GM19025 (cell line): ENCODE measurements around the gene IQCN.

ENCODE experiments used
- ATAC-seq: cut with Tn5 transposase; IDR thresholded peaks from one replicate; pipeline ENCODE4 v1.9.1; 2021; ENCODE audit warnings: mild to moderate bottlenecking, low read depth, moderate library complexity; ENCODE audit not compliant: unreplicated experiment

Gene IQCN, protein sequence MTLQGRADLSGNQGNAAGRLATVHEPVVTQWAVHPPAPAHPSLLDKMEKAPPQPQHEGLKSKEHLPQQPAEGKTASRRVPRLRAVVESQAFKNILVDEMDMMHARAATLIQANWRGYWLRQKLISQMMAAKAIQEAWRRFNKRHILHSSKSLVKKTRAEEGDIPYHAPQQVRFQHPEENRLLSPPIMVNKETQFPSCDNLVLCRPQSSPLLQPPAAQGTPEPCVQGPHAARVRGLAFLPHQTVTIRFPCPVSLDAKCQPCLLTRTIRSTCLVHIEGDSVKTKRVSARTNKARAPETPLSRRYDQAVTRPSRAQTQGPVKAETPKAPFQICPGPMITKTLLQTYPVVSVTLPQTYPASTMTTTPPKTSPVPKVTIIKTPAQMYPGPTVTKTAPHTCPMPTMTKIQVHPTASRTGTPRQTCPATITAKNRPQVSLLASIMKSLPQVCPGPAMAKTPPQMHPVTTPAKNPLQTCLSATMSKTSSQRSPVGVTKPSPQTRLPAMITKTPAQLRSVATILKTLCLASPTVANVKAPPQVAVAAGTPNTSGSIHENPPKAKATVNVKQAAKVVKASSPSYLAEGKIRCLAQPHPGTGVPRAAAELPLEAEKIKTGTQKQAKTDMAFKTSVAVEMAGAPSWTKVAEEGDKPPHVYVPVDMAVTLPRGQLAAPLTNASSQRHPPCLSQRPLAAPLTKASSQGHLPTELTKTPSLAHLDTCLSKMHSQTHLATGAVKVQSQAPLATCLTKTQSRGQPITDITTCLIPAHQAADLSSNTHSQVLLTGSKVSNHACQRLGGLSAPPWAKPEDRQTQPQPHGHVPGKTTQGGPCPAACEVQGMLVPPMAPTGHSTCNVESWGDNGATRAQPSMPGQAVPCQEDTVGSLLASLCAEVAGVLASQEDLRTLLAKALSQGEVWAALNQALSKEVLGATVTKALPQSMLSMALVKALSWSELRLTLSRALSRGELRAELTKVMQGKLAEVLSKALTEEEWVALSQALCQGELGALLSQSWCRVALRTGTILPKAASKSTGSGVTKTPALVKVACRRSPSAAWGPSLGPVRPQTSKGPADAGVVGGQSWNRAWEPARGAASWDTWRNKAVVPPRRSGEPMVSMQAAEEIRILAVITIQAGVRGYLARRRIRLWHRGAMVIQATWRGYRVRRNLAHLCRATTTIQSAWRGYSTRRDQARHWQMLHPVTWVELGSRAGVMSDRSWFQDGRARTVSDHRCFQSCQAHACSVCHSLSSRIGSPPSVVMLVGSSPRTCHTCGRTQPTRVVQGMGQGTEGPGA (N-terminal part only)

DNA sequence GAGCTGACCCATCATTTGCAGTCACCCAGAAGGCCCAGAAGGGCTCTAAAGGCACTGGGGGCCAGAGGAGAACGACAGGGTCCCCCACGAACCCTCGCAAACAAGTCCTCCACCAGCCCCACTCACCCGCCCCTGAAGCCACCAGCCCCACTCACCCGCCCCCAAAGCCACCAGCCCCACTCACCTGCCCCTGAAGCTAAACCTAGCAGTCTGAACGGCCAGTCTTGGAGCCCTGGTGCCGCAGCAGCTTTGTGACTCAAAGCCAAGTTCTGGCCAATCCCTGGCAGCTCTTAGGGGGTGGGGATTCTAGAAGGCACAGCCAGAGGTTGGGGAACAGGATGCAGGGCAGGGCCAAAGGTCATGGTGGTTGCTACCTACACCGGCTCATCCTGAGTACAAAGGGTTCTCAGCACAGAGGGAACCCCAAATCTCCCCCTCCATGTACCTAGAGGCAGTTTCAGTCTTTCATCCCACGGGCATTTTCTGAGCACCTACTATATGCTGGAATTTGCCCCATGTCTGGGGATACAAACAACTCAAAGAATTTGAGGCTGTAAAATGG is at the start of gene IQCN:
Gene IQCN, minus strand, starts transcription at position 234 of the 562 bp plus-strand sequence. CDS start 4,974 bp downstream, outside the sequence.
- ATAC-seq, result no peak

DNA sequence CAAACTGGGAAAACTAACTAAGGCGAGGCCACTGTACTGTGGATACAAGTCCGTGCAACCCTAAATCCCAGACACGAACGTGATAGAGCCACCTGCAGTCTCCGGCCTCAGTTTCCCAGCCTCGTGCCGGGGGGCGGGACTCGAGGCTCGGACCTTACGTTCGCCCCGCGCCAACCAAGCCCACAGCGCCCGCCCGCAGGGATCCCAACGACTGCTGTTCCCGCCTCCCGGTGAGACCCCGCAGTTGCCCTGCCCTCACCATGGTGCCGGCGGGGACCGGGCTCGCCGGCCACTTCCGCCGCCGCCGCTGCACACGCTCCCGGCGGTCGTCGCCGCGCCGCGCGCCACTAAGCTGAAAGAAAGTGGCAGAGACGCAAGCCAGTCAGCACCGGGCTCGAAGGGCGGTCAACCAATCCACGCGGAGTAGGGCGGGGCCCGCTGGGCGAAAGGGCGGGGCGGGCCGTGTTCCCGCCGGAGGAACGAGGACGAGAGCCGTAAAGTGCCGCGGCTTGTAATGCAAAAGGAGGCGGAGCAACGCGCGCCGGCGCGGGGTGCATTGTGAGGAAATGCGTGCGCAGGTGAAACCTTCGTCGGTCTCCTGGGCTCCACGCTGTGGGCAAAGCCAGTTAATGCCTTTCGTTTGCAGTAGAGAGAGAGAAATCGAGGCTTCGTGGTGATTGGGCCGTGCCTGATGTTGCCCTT is 48.7 kb upstream of the IQCN start, which contains the start of gene LSM4:
Gene LSM4, minus strand, starts transcription at position 318 of the 702 bp plus-strand sequence. Its CDS starts 56 bp downstream, at position 262.
- ATAC-seq, result peak; percentile 94

DNA sequence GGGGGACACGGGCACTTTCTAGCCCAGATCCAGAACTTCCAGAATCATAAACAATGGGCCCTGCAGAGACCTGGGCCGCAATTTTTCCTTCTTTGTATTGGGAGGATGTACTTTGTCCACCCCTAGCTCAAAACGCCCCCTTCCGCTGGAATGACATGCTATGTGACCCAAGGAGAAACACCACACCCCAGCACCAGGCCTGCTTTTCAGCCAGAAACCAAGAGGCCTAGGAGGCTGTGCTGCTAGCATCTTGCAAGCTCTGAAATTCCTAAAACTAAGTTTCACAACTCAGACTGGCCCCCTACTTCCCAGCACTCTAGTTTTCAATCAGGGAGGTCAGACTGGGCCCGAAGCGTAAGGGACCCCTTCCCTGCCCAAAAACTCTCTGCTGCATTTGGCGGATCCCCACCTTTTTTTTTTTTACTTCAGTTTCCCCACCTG is 48.1 kb upstream of the IQCN start:
- ATAC-seq, result no peak

DNA sequence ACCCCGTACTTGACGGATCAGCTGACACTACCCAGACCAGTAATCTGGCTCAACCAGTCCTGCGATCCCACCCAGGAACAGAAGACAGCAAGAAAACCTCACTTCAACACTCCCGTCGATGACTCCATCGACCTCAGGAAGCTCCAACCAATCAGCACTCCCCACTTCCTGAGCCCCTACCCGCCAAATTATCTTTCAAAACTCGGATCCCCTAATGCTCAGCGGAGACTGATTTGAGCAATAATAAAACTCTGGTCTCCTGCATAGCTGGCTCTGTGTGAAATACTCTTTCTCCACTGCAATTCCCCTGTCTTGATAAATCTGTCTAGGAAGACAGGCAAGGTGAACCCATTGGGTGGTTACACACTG is 47.5 kb upstream of the IQCN start:
- ATAC-seq, result no peak

DNA sequence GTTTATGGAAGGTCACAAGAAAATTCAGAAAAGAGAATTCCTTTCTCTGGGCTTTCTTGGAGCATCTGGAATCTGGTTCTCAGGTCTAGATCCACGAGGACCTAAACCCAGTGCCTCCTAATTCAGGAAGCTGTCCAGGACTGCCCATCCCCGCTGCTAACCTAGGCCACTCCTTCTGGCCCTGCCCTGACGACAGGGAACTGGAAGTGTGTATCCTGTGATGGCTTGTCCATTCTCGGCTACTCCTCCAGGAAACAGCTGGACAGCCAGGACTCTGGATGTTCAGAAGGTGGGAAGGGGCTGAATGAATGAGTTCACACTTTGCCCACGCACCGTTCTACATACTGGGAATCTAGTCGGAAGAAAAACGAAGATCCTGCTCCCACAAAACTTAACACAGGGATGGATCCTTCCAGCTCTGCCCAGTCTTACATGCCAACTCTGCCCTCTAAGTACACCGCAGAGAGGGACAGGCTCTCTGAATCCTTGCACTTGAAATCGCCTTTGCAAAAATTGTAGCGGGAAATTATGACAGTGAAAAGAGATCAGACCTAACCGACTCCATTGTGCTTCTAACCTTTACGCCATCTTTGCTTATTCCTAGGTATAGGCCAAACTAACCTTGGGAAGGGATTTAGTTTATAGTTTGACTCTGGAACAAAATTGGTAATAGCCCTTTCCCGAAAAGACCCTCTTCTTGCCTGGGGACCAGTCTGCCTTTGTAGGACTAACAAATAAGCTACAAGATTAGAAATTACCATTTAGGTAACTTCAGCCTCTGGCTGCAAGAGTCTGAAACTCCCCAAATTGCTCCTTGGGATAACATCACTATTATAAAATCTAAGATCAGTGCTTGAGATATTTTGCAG is 46.8 kb upstream of the IQCN start:
- no peak for ATAC-seq

DNA sequence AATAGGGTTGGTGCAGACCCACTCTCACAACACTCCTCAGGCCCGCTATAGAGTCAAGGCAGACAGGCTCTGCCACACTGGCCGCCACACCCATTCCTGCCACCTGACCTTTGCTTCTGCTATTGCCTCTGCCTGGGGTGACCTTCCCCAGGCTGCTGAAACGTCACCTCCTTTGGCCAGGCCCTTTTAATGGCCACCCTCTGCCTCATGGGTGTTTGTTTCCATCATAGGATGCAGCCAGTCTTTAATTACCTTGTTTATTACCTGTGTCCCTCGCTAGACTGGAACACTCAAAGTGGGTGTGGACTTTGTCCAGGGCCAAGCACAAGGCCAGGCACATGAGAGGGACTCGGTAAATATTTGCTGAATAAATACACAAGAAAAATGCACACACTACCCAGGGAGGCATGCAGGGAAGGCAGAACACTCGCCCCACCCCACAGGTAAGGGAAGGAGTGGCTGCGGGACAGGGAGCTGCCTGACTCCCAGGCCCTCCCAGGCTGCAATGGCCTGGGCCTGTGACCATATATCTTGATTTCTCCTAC is 45.4 kb upstream of the IQCN start:
- ATAC-seq, result no peak

DNA sequence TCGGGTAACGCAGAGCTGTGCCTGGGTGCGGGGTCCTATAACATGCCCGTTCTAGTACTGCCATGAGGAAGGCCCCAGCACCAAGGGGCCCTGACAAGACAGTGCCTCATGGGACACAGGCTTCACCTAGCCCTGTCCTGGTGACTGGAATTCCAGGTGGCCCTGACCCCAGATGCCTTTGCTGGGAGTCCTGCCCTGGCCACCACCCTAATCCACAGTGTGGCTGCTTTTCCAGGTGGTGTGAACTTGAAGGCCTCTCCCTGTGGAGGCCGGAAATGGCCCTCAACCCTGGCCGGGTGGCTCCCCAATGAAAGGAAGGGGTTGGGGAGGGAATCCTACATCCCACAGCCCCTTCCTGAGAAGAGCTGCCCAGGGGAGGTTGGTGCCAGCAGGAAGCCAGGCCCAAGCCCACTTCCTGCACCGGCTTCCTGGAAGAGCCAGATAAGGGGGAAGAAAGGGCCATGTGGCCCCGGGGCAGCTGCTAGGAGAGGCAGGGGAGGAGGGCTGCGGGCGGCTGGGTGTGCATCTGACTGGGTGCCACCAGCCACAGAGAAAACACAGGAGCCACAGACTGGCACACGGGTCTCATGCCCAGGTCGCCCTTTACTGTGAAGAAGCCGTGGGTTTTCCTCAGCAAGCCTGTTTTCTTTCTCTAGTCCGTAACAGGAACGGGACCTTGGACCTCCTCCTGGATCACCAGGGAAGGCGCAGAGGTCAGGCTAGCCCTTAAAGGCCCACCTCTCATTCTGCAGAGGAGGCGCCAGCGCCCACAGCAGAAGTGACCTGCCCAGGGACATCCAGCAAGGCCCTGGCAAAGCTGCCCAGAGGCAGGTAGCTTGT is 43.9 kb upstream of the IQCN start:
- no peak for ATAC-seq

DNA sequence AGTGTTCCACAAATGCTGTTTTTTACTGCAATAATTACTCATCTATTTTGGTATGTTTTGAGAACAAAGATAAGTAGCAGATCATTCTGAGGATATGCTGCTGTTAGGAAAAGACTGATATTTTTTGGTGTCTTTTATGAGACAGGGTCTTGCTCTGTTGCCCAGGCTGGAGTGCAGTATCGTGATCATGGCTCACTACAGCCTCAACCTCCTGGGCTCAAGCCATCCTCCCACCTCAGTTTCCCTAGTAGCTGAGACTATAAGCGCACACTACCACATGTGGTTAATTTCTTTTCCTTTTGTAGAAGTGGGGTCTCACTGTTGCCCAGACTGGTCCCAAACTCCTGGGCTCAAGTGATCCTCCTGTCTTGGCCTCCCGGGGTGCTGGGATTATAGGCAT is 39.1 kb upstream of the IQCN start:
- no peak for ATAC-seq

DNA sequence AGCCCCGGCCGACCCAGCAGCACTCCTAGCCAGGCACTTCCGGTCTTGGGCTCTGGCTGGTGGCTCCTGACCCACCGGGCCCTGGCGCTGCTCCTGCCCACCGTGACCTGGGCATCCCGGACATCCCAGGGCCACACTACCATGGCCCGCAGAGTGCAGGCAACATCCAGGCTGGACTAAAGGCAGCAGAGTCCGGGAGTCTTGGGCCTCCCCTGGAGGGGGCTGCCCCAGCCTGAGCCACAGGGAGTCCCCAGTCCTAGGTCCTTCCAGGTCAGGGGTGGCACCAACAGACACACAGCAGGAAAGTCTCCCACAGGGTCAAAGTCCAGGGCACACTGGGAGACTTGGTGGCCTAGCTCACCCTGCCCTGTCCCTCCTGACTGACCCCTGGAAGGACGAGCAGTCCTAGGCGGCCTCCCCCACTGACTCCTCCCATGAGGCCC is 37.9 kb upstream of the IQCN start:
- no peak for ATAC-seq

DNA sequence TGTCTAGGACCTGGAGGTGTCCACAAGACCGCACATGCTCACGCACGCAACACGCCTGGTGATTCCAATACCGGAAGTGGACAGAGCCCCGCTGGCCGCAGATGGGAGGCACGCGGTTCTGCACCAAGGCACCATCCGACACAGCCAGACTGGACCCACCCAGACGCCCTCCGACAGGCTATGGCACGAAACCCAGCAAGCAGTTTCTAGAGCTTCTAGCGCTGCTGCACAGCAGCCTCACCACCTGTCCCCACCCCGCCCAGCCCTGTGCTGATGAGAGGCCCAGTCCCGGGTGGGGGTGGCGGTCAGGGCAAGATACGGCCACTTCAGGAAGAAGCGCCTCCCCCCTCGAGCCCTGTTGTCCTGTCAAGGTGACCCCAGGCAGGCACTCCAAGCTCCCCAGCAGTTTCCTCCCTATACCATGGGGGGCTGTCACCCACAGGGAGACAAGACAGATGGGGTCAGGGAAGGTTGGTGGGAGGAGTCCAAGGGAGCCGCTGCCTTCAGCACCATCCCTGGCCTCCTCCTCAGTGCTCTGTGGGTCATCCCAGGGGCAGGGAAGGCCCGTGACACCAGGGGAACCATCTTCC is 37.3 kb upstream of the IQCN start:
- no peak for ATAC-seq

DNA sequence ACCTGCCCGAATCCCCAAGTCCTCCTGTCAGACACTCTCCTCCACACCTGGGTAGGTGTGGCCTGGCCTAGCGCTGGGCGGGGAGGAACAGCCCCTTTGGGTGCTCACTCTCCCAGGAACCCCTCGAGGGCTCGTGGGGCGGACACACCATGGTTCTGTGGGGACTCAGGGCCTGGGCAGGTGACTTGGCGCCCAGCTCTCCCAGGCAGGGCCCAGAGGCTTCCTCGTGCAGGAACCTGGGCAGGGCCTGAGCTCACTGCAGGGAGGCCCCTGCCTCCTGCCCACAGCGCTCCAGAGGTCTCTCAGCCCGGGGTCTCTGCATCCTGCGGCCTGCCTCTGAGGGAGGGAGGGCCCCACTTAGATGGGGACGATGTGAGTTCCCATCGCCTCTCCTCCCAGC is 36.7 kb upstream of the IQCN start:
- ATAC-seq, result no peak

DNA sequence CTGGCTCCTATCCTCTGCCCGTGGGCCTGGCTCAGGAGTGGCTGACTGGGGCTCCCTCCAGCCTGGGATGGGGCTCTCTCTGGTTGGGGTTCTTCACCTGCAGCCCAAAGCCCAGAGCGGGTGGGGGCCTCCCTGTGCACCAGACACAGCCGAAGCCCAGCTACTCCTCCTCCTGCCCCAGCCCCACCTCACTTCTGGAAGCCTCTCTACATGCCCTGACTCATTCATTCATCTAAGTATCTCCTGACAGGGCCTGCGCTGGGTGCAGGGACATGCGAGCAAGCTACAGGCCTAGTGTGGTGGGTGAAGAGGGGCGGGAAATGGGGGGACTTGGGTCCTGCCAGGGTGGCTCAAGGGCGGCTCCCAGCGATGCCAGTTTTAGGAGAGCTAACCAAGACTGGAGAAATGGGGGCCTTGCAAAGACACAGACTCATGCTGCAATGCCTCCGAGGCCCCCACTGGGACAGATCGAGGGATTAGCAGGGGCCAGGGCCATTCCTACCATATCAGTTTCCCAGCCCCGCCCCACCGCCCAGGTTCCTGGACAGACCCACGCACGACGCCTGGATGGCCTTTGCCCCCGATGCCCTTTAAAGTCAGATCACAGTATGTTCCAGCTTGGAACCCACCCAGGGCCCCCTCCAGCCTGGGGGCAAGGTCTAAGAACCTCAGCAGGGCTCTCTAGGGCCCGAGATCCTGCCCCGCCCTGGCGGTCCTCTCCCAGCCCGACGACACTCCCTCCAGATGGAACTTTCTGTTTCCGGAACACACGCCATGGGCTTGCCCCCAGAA is 36.1 kb upstream of the IQCN start:
- no peak for ATAC-seq

DNA sequence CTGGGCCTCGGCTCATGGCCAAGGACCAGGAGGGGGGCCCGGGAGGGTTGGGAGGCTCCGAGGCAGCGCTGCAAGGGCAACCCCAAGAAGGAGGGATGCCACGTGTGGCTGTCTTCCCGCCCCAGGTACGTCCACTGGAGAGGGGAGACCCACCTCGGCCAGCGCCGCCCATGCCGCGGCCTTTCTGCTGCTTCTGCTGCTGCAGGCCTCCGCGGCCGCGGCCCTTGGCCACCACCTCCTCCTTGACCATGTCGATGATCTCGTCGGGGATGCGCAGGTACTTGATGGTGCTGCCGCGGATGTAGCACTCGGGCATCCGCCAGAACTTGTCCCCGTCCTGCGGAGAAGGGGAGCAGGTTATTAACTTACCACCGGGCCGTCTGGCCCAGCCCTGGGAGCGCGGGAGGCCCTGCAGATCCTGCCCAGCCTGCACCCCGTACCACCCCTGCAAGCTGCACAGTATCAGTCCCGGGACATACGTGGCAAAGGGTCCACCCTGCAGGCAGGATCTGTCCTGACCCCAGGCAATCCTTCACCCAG is 35.3 kb upstream of the IQCN start:
- no peak for ATAC-seq

DNA sequence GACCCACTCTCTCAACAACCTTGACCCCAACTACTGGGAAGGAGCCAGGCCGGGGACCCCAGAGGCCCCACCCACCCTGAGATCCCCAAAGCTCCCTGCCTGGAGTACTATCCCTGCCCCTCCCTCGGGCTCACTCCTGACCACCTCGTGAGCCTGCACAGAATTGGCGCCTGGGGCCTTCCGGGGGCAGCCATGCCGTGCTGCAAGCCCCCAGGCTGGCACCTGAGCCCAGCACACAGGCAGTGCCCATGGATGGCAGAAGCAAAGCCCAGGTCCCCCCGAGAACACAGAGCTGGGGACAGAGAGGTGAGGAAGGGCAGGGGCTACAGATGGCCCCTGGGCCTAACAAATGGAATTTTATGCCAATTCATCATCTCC is 34.7 kb upstream of the IQCN start:
- no peak for ATAC-seq

DNA sequence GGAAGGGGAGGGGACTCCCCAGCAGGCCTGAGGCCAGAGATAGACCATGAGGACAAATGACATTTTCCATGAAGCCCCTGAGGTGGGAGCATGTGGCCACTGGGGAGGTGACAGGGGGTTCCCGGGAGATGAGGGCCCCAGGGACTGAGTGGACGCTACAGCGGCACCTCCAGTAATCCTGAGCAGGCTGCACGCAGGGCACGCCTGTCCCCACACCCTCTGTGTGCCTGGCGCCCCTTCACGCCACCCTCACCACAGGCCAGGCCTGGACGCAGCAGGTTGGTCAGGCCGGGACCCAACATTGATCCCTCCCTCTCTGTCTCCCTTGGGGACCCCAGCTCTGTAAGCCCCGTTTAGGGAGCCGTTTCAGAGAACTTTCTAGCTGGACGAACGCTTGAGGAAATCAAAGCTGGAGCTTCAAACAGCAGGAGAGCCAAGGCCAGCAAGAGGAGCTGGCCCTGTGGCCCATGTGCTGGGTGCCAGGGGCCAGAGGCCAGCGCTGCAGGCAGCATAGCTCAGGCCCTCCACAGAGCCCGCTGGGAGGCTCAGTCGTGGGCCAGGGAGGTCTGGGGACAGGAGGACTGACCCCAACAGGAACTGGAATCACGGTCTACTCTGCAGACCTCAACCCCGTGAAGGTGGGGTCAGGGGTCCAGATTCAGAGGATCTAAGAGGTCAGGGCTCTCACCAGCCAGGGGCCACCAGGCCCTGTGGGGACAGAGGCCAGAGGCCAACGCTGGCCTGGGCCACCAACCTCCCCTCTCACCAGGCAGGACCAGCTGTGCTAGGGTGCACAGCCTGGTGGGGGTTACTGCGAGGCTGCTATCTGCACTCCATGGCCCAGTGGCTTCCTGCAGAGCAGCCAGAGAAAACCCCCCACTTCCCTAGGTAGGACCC is 34.0 kb upstream of the IQCN start:
- no peak for ATAC-seq
